G401 (cell line): Measurements from ENCODE around the gene CCR5AS.

ENCODE experiments used
- DNase-seq: peaks from one replicate; pipeline ENCODE4 v3.0.0-alpha.2; 2015; ENCODE audit warnings: low spot score
- in situ Hi-C: cut with HindIII; loops from 2 replicates; pipeline ENCODE4 v1.10.0; 2016; ENCODE audit warnings: low sequenced_read_pairs, mixed read lengths

The CCR5AS gene

DNA sequence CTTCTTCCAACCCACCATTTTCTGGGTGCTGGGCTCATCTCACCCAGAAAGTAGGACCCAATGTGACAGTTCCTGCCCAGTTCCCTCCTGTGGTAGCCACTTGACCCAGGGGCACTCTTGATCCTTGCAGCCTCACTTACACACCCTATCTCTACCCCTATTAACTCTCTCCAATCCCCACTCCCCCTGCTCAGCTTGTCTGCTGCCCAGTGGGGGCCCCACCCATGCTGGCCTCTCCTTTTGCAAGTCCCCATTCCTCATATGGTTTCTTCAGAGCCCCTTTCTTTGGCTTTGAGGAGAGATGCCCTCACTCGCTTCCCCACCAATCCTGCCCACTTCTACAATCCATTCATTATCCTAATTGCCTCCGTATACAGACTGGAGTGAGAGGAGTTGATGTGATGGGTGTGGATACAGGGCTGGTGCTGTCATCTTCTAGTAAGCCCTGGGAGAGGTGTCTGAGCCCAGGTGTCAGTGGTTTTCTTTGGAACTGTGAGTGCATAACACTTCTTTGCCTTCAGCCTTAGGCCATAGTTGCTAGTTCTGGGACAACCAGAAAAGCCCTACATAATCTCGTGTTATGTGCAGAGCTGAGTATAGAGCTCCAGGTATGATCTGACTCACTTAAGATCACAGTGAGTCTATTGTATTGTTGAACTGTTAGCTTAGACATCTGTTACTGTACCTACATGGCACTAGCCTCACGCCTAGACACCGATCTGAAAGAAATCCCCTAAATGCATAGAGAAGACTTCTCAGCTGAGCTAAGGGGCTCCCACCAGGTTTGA is 40.9 kb downstream of the CCR5AS start:
- in situ Hi-C loops, result no loop called here
- DNase-seq, result no peak

DNA sequence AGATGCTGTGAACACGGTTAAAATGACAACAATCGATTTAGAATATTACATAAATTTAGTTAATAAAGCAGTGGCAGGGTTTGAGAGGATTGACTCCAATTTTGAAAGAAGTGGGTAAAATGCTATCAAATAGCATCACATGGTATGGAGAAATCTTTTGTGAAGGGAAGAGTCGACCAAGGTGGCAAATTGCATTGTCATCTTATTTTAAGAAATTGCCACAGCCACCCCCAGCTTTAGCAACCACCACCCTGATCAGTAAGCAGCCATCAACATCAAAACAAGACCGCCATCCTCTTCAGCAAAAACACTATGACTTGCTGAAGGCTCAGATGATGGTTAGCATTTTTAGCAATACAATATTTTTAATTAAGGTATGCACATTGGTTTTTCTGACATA is 41.8 kb downstream of the CCR5AS start:
- in situ Hi-C loops, result no loop called here
- DNase-seq, result no peak

DNA sequence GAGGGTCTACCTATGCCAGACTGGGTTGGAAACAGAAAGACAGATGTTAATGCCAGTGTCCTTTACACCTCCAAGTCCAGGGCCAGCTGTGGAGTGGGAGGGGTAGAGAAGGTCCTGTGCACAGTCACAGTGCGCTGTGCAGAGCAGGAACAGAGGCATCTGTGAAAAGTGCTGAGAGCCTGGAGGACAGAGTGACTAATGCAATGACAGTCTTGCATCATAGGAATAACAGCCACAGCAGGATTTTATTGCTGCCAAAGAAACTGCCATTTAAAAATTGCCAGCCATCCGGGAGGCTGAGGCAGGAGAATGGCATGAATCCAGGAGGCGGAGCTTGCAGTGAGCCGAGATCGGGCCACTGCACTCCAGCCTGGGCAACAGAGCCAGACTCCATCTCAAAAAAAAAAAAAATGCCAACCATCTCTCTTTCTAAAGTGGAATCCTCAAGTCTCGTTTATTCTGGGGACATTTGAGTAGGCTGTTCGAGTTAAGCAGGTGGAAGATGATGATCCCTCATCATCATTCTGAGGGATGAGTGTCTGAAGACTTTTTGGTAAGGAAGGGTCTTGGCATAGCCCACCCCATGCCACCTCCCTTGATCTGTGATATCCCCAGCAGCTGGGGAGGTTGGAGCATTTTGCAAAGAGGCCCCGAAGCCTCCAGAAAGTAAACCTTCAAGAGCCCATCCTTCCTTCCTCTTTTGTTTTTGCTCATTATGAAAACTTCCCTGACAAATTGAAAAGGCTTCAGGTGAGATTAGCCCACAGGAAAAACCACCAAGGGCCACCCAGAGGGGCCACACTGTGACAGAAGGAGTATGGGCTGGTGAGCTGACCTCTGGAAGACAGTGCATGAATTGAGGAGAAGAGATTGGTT is 45.2 kb downstream of the CCR5AS start:
- in situ Hi-C loops, result no loop called here
- DNase-seq, result no peak

DNA sequence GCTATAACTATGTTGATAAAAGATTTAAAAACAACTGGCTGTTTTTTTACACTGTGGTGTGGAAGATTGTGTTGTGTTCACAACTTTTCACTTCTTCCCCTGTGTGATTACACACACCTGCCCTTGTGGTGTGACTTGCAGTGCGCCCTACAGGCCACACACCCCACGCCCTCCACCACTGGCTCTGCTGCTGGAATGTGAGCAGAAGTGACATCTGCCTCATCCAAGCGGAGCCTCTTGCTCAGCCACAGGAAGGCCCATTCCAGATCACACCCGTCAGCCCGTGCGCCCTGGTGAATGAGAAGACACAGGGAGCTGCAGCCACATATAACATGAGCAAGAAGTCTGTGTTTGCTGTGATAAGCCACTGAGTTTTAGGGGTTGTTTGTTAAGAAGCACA is 46.0 kb downstream of the CCR5AS start:
- no peak for DNase-seq
- in situ Hi-C loops, result no loop called here

DNA sequence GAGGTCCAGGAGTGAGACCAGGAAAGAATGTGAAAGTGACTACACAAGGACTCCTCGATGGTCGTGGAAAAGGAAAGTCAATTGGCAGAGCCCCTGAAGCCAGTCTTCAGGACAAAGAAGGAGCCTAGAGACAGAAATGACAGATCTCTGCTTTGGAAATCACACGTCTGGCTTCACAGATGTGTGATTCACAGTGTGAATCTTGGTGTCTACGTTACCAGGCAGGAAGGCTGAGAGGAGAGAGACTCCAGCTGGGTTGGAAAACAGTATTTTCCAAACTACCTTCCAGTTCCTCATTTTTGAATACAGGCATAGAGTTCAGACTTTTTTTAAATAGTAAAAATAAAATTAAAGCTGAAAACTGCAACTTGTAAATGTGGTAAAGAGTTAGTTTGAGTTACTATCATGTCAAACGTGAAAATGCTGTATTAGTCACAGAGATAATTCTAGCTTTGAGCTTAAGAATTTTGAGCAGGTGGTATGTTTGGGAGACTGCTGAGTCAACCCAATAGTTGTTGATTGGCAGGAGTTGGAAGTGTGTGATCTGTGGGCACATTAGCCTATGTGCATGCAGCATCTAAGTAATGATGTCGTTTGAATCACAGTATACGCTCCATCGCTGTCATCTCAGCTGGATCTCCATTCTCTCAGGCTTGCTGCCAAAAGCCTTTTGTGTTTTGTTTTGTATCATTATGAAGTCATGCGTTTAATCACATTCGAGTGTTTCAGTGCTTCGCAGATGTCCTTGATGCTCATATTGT is 47.0 kb downstream of the CCR5AS start:
- in situ Hi-C loops, result no loop called here
- peak; percentile 12 for DNase-seq

DNA sequence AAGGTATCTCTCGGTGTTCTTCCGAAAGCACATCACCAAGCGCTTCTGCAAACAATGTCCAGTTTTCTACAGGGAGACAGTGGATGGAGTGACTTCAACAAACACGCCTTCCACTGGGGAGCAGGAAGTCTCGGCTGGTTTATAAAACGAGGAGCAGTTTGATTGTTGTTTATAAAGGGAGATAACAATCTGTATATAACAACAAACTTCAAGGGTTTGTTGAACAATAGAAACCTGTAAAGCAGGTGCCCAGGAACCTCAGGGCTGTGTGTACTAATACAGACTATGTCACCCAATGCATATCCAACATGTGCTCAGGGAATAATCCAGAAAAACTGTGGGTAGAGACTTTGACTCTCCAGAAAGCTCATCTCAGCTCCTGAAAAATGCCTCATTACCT is 48.4 kb downstream of the CCR5AS start:
- DNase-seq, result no peak
- in situ Hi-C loops, result no loop called here

DNA sequence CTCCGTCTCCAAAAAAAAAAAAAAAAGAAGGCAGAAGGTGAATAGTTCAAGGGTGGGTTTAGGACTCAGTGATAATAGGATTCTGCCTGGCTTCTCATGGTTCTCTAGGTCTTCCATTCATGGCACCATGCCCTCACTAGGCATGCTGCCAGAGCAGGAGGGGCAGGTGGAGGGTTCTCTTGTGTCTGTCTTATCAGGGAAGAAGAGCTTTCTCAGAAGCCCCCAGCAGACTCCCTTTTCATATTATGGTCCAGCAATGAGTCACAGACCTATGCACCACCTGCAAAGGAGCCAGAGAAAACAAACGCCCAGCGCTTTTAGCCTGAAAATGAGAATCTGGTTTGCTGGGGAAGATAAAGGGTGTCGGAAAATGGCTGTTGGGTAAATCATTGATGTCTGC is 50.0 kb downstream of the CCR5AS start:
- in situ Hi-C loops, result no loop called here
- DNase-seq, result no peak

DNA sequence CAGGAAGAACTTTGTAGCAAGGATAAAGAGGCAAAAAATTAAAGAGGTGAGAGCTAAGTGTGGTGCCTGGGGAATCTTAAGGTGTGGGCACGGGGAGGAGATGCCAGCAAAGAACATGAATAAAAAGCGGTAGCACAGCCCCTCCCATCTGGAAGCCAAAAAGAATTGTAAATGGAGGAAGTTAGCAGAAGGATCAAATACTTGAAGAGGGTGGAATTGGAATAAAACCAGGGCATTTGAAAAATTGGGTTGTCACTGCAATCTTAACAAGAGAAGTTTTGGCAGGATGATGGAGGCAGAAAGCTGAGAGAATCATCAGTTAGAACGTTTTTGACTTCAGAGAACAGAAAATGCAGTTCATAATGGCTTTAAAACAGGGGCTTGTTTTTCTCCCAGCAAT is 50.6 kb downstream of the CCR5AS start:
- DNase-seq, result no peak
- in situ Hi-C loops, result no loop called here

DNA sequence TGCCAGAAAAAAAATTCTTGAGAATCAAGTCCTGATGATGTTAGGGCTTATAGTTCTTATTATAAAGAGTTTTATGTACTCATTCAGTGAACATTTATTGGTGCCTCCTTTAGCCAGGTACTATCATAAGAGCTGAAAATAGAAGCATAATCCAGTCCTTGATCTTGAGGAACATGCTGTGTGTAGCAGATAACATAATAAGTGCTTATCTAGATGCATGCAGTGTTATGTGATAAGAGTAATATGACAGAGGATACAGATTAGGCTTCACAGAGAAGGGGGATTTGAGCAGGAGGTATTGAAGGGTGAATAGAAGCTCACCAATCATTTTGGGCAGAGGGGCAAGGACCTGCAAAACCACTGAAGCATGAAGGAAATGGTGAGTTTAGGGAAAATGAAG is 51.9 kb downstream of the CCR5AS start:
- no peak for DNase-seq
- in situ Hi-C loops, result no loop called here

DNA sequence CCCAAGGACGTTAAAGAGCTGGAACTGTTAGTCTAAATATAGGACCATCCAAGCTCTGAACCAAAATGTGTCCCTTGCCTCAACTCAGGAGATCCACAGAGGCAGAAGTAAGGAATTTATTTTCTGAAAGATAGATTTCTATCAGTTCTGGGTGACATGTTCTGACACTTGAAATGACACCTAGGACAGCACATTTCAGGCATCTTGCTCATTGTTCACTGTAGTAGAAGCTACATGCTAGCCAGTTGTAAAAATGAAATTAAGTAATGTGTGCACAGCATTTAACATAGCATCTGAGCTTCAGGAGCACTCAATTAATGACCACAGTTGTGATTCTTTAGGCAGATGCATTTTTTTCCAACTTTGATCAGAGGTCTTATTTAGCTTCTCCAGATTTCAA is 52.4 kb downstream of the CCR5AS start:
- in situ Hi-C loops, result no loop called here
- no peak for DNase-seq

DNA sequence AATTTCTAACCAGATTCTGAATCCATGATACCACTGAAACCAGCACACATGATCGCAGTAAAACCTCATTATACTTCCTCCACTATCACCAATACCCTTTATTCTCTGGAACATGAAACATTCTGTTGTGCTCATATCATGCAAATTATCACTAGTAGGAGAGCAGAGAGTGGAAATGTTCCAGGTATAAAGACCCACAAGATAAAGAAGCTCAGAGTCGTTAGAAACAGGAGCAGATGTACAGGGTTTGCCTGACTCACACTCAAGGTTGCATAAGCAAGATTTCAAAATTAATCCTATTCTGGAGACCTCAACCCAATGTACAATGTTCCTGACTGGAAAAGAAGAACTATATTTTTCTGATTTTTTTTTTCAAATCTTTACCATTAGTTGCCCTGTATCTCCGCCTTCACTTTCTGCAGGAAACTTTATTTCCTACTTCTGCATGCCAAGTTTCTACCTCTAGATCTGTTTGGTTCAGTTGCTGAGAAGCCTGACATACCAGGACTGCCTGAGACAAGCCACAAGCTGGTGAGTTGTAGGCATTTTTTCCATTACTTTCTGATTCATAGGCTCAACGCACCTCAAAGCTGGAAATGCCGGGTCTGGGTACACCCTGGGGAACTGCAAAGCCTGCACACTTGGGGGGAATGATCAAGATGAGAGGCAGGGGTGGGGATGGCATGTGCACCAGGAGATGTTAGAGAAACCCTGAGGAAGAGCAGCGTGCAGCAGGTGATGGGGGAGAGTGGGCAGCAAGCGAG is 53.0 kb downstream of the CCR5AS start, which contains the start of gene CCR2:
TSS of gene CCR2 (plus strand) at position 465 of the 764 bp plus-strand sequence. CDS start 3,417 bp downstream, outside the sequence.
- no peak for DNase-seq
- in situ Hi-C loops, result no loop called here

DNA sequence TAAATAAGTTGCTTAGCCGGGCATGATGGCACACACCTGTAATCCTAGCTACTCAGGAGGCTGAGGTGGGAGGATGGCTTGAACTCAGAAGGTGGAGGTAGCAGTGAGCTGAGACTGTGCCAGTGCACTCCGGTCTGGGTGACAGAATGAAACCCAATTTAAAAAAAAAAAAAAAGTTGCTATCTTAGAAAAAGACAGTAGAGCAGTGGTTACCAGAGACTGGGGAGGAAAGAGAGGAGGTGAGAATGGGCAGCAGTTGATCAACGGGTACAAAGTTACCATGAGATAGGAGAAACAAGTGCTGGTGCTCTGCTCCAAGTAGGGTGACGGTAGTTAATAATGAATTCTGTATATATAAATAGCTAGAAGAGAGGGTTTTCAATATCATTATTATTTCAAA is 53.8 kb downstream of the CCR5AS start:
- DNase-seq, result no peak

DNA sequence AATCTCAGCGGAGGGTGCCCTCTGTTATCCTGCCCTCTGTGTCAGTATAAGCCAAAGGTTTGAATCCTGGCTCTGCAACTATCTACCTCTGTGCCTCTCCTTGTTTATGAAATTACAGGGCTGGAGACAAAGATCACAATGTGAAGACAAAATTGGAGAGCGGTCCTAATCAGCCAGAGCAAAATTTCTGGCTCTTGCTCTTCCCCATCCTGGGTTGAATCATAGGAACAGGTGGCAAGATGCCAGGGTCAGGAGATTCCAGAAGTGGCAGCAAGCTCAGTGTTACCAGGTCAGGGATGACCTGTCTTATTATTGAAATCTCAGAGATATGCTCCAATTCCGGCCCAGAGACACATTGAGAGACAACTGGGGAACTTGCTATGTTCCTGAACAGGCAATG is 55.2 kb downstream of the CCR5AS start:
- in situ Hi-C loops, result no loop called here
- DNase-seq, result no peak

More for the DNA sequence above, 53.8 kb downstream of the CCR5AS start:
- in situ Hi-C loops, result no loop called here

DNA sequence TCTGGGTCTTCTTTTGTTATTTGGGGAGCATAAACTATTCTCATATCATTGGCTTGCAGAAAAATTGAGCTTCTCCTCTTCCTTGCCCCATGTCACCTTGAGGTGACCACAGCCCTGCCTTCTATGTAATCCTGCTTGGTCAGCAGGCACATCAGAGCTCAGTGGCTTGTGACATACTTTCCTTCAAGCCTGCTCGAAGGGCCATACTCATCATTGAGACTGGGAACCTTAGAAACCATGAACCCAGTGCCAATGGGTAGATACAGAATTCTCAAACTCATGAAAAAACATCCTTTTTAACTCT is 56.7 kb downstream of the CCR5AS start:
- in situ Hi-C loops, result no loop called here
- no peak for DNase-seq

DNA sequence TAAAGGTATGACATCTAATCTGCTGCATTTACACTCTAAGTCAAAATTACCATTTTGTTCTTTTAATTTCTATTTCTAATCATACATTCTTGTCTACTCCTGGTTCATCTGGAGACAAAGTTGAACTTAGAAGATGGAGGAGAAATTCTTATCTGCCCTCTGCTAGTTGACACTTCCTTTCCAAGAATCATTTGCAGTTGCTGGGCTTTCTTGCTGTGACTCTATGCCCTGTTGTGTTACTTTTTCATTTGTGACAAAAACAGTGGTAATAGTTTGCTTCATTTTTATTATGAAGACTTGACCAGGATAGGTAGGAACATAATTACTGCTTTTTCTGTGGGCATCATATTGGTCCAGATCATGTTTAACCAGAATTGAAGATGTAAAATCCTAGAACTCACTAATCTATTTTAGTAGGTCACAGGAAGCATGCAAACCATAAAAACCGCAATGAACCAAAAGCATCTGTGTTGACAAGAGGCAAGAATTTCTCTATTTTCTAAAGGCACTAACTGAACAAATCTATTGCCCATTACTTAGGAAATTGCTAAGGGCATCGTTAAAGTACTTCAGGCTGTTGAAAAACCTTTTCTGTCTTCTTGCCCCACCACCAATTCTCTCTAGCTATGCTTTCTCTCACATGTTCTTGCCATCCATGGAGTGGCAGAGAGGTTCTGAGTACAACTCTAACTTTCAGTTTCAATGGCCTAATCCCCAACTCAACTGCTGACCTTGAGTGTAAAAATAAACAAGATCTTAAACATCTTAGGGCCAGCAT is 57.2 kb downstream of the CCR5AS start:
- no peak for DNase-seq
- in situ Hi-C loops, result no loop called here

DNA sequence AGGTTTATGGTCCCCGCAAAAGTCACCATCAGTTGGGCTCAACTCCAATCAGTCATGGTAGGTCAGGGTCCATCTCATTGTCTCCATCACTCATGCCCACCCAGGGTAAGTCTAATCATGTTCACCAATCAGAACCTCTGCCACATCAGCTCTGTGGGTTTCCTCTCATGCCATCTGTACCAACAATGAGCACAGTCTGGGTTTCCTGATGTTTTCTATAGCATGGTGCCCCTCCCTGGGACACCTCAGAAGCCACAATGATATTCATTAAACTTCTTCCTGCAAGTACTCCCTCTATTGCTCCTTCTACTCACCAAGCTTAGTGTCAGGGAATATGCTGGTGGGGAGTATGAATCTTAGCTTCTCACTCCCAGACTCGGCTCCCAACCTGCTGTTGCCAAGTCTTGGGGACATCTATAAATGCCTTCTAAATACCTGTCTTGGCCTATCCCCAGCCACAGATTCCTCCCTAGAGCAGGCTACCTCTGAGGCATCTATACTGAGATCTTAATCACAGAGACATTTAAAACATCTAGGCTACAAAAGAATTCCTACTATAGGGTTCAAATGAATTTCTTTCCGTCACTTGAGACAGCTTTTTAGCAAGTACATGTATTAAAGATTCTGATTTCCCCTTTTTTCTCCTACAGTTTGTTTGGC is 57.9 kb downstream of the CCR5AS start:
- in situ Hi-C loops, result no loop called here
- DNase-seq, result no peak

DNA sequence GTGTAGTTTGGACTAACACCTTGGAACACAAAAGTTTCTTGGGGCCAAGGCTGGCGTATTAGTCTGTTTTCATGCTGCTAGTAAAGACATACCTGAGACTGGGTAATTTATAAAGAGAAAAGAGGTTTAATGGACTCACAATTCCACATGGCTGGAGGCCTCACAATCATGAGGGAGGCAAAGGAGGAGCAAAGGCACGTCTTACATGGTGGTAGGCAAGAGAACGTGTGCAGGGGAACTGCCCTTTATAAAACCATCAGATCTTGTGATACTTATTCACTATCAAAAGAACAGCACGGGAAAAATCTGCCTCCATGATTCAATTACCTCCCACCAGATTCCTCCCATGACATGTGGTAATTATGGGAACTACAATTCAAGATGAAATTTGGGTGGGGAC is 62.4 kb downstream of the CCR5AS start:
- no peak for DNase-seq
- in situ Hi-C loops, result no loop called here

DNA sequence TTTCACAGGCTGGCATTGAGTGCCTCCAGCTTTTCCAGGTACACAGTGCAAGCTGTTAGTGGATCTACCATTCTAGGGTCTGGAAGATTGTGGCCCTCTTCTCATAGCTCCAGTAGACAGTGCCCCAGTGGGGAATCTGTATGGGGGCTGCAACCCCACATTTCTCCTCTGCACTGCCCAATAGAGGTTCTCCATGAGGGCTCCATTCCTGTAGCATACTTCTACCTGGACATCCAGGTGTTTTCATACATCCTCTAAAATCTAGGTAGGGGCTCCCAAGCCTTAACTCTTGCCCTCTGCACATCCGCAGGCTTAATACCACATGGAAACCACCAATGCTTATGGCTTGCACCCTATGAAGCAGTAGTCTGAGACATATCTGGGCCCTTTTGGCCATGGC is 68.0 kb downstream of the CCR5AS start:
- in situ Hi-C loops, result no loop called here
- DNase-seq, result no peak
